ENCODE results near the gene IMMT. TPM values are rescaled to one million over a fixed set of nuclear protein-coding genes. Genes with fewer than 3 reads are reported as not detected.
"Not testable (repeated sequence)": the region's sequence is repeated elsewhere in the genome, so short reads cannot be mapped to it uniquely, and the experiment has no call there.

The IMMT gene
- 63.5 and 66.0 TPM in 2 replicates for total RNA-seq
- total RNA-seq (2013) = 44.6 TPM
- polyA plus RNA-seq = 22.9 and 23.5 TPM in 2 replicates
- 15.5 and 23.8 TPM in 2 replicates for polyA minus RNA-seq

GRCh38 chr2:86195055-86195807, at the start of gene IMMT:
TSS of gene IMMT (minus strand) at chr2:86195462. CDS start at chr2:86195382, 80 bp downstream.
- no peaks in the 10 kb centered on the region for H3K9me3 Mint-ChIP-seq (ENCODE audit: insufficient read depth)
- whole genome bisulfite sequencing (ENCODE audit: insufficient coverage) = under 1% methylated on average over 74 of the region's 74 CpGs
- H3K4me3 ChIP-seq (ENCODE audit: control extremely low read depth in 1 of 5, extremely low read depth in 1 of 5, insufficient read depth in 1 of 5, low read depth in 2 of 5, low read length in 4 of 5) = peak within 1 kb of the TSS; percentile 76 to 99 (median 91)
- TF ChIP-seq, protein P1, sequence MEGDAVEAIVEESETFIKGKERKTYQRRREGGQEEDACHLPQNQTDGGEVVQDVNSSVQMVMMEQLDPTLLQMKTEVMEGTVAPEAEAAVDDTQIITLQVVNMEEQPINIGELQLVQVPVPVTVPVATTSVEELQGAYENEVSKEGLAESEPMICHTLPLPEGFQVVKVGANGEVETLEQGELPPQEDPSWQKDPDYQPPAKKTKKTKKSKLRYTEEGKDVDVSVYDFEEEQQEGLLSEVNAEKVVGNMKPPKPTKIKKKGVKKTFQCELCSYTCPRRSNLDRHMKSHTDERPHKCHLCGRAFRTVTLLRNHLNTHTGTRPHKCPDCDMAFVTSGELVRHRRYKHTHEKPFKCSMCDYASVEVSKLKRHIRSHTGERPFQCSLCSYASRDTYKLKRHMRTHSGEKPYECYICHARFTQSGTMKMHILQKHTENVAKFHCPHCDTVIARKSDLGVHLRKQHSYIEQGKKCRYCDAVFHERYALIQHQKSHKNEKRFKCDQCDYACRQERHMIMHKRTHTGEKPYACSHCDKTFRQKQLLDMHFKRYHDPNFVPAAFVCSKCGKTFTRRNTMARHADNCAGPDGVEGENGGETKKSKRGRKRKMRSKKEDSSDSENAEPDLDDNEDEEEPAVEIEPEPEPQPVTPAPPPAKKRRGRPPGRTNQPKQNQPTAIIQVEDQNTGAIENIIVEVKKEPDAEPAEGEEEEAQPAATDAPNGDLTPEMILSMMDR (IDR thresholded peaks at IDR 0.05) = no peak
- peaks cover 17% of the 10 kb centered on the region for H4K20me1 ChIP-seq (ENCODE audit: control insufficient read depth, insufficient read depth, low read length, poor library complexity, severe bottlenecking)
- H3K4me1 Mint-ChIP-seq = peaks cover 49% of the 10 kb centered on the region
- peak within 1 kb of the TSS; percentile 82 for H3K9ac ChIP-seq (ENCODE audit: low read length)
- peak within 1 kb of the TSS; percentile 90 to 94 for H3K27ac ChIP-seq (ENCODE audit: low read length in 2 of 2)
- peaks cover 69% of the 10 kb centered on the region for H3K79me2 ChIP-seq (ENCODE audit: control insufficient read depth, insufficient read depth, low read length)
- ChIA-PET CTCF (interaction anchor here (1.0 to 1.7 kb wide), 2 partner anchors 9 to 26 kb away, joined by 3 to 4 read pairs; no protein-coding TSS in a partner anchor), POLR2A (interaction anchor here (0.6 to 1.5 kb wide), 6 partner anchors 10 to 868 kb away, joined by 3 to 4 read pairs (median 4); partner anchors contain the start of genes KDM3A, MAT2A, POLR1A and PTCD3)
- peak within 1 kb of the TSS; percentile 89 for H3K27ac Mint-ChIP-seq
- H3K4me1 ChIP-seq (ENCODE audit: control insufficient read depth in 2 of 2, insufficient read depth in 2 of 2, low read length in 2 of 2) = peaks cover 25 to 28% of the 10 kb centered on the region in 2 donors
- peak within 1 kb of the TSS; percentile 79 for H3K4me2 ChIP-seq (replicated peaks; ENCODE audit: low read depth, low read length, poor library complexity, severe bottlenecking)
- H3K27me3 Mint-ChIP-seq = no peaks in the 10 kb centered on the region
- intact Hi-C loops (cut with micrococcal nuclease) = loop anchor here (1.0 to 5.0 kb wide), 6 partner anchors 43 to 656 kb away; partner anchors contain the start of genes CHMP3, KDM3A, MAT2A and PTCD3
- peak; percentile 90 for ATAC-seq (ENCODE audit: low read depth)
- peak within 1 kb of the TSS; percentile 94 for H3K4me3 Mint-ChIP-seq
- H2AFZ ChIP-seq (ENCODE audit: insufficient read depth, low read depth, low read length, poor library complexity, severe bottlenecking) = peak within 1 kb of the TSS; percentile 83
- H3K9me3 ChIP-seq (ENCODE audit: control extremely low read depth in 1 of 3, control insufficient read depth in 2 of 3, insufficient read depth in 1 of 3, low read length in 2 of 3) = no peaks in the 10 kb centered on the region
- H3K27me3 ChIP-seq (replicated peaks in 1 of 4; ENCODE audit: control extremely low read depth in 1 of 4, control insufficient read depth in 3 of 4, insufficient read depth in 4 of 4, low read length in 3 of 4) = no peaks in the 10 kb centered on the region
- H3K36me3 ChIP-seq (replicated peaks in 1 of 2; ENCODE audit: control extremely low read depth in 1 of 2, control insufficient read depth in 1 of 2, extremely low read depth in 1 of 2, insufficient read depth in 2 of 2, low read length in 1 of 2) = peaks cover 0 to 2% of the 10 kb centered on the region in 2 experiments
- DNase-seq = peak; percentile 94

DNA sequence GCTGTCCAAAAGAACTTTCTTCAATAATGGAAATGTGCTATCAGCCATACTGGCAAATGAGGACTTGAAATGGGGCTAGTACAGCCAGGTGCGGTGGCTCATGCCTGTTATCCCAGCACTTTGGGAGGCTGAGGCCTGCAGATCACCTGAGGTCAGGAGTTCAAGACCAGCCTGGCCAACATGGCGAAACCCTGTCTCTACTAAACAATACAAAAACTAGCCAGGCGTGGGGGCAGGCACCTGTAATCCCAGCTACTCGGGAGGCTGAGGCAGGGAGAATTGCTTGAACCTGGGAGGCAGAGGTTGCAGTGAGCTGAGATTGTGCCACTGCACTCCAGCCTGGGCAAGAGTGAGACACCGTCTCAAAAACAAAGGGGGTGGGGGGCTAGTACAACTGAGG, 49.5 kb upstream of the IMMT start:
- H3K4me3 ChIP-seq (ENCODE audit: control extremely low read depth in 1 of 5, extremely low read depth in 1 of 5, insufficient read depth in 1 of 5, low read depth in 2 of 5, low read length in 4 of 5); H3K9me3 ChIP-seq (ENCODE audit: control extremely low read depth in 1 of 3, control insufficient read depth in 2 of 3, insufficient read depth in 1 of 3, low read length in 2 of 3); intact Hi-C loops (cut with micrococcal nuclease); H3K27me3 Mint-ChIP-seq; H2AFZ ChIP-seq (ENCODE audit: insufficient read depth, low read depth, low read length, poor library complexity, severe bottlenecking); H3K27ac Mint-ChIP-seq; H3K9ac ChIP-seq (ENCODE audit: low read length); H3K27ac ChIP-seq (ENCODE audit: low read length in 2 of 2); DNase-seq; H3K79me2 ChIP-seq (ENCODE audit: control insufficient read depth, insufficient read depth, low read length); H3K9me3 Mint-ChIP-seq (ENCODE audit: insufficient read depth); H3K4me2 ChIP-seq (replicated peaks; ENCODE audit: low read depth, low read length, poor library complexity, severe bottlenecking); H3K27me3 ChIP-seq (replicated peaks in 1 of 4; ENCODE audit: control extremely low read depth in 1 of 4, control insufficient read depth in 3 of 4, insufficient read depth in 4 of 4, low read length in 3 of 4); ATAC-seq (ENCODE audit: low read depth); H4K20me1 ChIP-seq (ENCODE audit: control insufficient read depth, insufficient read depth, low read length, poor library complexity, severe bottlenecking); H3K36me3 ChIP-seq (replicated peaks in 1 of 2; ENCODE audit: control extremely low read depth in 1 of 2, control insufficient read depth in 1 of 2, extremely low read depth in 1 of 2, insufficient read depth in 2 of 2, low read length in 1 of 2); H3K4me3 Mint-ChIP-seq: not testable (repeated sequence)
- ChIA-PET POLR2A (interaction anchor here (0.7 kb wide), 1 partner anchor 44 kb away, joined by 5 read pairs; no protein-coding TSS in a partner anchor), CTCF (interaction anchor here (1.9 kb wide), 1 partner anchor 24 kb away, joined by 13 read pairs; no protein-coding TSS in a partner anchor)
- 90% methylated on average over 3 of the region's 5 CpGs for WGBS (ENCODE audit: insufficient coverage)
- H3K4me1 Mint-ChIP-seq = peaks cover 51% of the 10 kb centered on the region
- peaks cover 44 to 45% of the 10 kb centered on the region in 2 donors for H3K4me1 ChIP-seq (ENCODE audit: control insufficient read depth in 2 of 2, insufficient read depth in 2 of 2, low read length in 2 of 2)

All from B cell (primary cell).